ENCODE data around the gene NSMF.

The NSMF gene, protein sequence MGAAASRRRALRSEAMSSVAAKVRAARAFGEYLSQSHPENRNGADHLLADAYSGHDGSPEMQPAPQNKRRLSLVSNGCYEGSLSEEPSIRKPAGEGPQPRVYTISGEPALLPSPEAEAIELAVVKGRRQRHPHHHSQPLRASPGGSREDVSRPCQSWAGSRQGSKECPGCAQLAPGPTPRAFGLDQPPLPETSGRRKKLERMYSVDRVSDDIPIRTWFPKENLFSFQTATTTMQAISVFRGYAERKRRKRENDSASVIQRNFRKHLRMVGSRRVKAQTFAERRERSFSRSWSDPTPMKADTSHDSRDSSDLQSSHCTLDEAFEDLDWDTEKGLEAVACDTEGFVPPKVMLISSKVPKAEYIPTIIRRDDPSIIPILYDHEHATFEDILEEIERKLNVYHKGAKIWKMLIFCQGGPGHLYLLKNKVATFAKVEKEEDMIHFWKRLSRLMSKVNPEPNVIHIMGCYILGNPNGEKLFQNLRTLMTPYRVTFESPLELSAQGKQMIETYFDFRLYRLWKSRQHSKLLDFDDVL

DNA sequence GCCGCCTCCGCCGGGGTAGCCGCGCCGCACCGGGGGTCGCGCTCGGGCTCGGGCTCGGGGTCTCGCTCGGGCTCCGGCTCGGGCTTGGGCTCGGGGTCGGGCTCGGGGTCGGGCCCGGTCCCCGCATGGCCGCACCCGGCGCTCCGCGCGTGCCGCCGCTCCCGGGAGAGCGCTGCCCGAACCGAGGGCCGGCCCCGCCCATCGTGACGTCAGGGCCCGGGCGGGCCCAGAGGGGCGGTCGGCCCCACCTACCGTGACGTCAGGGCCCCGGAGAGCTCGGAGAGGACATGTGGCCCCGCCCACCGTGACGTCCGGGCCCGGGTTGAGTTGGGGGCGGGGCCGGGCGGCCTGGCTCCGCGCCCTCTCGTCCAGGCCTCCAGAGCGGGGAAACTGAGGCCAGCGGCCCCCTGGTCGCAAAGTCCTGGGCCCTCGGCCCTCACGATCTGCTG lies at the start of gene NSMF:
Gene NSMF, minus strand, starts transcription at position 183 of the 449 bp plus-strand sequence. CDS start 232 bp downstream, outside the sequence.
- FAIRE-seq = no peak

DNA sequence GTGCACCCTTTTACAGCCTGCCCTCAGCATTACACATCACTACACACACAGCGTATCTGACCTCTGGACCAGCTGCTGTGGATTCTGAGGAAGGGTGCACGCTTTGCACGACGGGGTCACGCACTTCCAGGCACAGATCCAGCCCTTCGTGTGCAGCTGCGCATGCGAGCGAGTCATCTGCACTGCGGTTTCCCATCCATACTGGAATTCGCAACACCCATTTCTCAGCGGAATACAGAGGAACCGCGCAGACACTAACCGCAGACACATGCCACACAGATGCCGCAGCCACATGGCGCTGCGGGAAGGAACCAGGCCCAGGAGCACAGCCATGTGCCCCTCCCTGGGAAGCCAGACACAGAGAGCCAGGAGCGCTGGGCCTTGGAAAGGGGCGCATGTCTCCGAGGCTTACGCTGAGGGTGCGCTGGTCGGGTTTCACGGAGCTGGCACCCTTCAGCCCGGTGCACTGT lies 47.6 kb upstream of the NSMF start:
- FAIRE-seq = no peak

DNA sequence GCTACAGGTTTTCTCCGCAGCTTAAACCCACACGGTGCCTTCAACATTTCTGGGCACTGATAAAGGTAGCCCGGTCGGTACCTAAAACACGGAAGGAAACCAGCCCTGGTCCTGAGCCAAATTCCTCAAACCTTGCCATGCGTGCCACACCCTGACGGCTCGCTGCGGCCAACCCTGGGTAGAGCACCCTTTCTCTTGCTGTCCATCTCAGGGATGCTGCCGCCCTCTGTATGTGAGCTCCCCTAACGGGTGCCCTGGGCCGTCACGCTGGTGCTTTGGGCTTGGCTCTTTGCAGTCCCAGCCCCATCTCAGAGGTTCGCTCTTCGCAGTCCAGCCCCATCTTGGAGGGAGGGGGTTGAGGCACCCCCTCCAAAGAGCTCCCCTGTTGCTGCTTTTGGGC lies 47.1 kb upstream of the NSMF start:
- FAIRE-seq = no peak

DNA sequence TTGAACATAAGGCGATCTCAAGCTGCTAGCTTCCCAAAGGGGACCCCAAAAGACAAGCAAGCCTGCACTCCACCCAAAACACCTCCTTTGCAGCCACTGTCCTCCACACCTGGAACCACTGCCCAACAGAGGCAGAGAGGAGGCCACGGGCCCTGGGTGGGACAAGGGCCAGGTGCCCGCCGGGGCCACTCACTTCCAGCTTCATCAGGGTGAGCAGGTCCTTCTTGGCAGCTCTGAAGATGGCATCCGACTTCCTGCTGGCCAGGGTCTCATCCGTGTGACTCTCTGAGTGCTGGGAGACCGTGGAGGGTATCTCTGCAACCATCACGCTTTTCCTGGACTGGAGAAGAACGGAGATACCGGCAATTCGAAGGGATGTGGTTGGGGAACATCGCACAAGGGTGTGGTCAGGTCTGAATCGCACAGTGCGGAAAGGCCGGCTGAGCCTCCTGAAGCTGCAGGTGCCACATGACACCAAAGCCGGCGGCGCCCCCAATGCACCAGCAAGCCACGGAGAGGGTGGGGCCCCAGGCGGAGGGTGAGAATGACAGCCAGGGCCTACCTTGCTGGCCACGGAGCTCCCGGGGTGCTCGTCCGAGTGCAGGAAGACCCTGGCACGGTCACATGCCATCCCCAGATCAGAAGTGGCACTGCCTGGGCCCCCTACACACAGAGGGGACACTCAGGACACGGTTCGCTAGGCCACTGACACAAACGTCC lies 46.4 kb upstream of the NSMF start:
- no peak for FAIRE-seq

DNA sequence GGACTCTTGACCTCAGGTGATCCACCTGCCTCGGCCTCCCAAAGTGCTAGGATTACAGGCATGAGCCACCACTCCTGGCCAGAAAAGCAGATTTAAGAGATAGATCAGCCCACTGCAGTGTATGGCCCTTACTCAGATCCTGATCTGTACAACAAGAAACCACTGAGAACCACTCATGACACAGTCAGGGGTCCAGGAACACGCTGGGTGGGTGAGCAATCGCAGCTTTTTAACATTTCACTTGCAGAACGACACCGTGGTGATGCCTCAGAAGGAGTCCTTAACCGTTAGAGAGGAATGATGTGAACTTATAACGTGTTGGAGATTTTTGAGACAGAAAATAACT lies 45.3 kb upstream of the NSMF start:
- no peak for FAIRE-seq

DNA sequence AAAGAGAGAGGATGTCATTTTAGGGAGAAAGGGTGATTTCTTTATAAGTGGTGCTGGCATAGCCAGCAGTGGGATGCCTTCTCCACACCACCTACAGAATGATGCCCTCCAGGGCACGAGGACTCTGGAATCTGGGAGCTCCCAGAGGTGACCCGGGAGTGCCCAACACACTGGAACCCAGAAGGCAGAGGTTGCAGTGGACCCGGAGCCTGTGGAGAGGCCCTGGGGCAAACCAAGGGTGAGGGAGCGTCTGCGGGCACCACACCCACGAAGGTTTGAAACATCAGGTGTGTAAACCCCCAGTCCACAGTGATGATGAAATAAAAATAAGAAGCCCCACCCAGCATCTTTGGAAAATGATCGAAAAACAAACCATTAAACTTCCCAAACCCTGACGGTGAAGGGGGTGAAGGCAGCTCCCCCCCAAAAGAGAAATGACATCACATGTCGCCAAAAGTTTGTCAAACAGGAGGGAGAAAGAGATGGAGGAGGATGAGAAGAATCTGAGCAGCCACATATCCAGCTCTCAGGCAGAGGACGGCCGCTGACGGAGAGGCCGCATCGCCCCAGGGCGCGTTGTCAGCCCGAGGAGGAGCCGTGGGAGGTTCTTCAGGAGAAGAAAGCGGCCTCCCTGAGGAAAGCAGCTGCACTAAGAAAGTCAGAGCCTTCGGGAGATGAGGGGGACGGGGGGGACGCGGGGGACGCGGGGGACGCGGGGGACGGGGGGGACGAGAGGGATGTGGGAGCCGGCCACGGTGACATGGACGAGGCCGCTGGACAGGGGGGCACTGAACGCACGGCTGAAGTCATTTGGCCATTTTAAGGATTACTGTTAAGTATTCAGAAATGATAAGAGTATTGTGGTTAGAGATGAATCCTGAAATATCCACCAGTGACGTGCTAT lies 43.1 kb upstream of the NSMF start:
- no peak for FAIRE-seq

DNA sequence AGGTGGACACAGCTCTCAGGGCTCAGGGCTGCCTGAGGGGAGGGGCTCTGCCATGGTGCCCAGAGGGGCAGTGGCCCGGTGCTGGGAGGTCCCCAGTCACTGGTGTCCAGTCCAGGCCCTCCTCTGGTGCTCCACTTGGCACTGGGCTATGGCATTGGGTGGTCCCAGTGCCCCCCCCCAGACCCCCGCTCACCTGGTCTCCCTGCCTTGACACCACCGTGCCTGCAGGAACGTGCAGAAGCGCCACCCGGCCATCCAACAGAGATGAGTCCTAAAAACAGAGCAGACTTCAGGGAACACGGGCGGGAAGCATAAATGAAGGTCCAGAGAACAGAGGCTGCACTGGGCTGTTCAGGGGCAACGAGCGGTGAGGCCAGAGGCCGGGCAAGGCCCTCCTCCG lies 42.3 kb upstream of the NSMF start:
- no peak for FAIRE-seq

DNA sequence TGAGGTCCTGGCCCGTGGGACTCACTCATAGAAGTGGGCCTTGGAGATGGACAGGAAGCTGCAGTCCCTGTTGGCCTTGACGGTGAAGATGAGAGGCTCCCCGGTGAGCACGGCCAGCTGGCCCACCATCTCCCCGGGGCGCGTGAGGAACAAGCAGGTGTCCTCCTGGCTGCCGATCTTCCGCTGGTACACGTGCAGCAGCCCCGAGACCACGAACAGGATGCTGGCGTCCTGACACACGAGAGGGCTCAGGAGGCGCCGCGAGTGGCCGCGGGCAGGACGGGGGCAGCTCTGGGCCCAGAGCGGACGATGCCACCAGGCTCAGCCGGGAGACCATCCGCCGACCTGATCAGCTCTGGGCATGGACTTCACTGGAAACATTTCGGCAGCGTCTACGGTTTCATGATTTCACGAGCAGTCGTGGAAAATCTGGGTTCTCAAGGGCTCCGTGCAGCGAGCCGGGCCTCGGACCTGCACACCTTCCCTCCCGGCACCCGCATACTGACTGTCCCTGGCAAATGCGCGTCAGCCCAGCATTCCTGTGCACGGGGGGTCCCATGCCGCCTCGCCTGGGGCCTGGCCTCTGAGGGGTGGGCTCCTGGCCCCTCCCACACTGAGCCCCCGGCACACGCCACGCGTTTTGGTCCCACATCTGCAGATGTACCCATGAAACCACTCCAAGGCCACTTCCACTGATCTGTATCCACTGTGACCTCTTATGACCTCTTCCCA lies 41.7 kb upstream of the NSMF start:
- FAIRE-seq = no peak

DNA sequence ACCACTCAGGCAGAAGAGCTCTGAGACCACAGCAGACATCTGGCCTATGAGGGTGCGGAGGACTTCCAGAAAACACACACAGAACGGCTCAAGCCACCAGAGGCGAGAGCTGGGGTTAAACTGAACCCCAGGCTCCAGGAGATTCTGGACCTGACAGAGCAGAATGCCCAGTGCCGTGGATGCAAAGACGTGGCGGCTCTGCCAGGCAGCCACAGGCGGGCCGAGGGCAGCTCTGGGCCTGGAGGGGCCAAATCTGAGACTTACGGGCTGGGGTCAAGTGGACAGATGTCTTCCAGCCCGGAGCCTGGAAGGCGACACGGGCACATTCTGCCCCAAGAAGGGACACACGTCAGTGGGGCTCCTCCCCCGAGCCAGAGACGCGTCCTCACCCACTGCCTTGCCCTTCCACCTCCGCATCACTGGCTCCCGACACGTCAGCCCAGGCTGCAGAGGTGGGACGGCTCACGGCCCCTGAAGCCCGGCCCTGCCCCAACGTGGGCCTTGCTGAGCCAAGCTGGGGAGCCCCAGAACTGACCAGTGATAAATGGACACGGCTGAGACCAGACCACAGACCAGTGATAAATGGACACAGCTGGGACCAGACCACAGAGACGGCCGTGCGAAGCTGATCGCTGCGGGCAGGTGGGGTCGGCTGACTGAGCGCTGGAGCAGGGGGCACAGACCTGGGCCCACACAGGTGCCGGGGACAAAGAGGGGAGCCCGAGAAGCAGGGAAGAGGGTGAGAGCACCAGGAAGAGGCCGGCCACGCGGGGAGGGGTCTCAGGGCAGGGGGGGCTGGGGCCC lies 40.9 kb upstream of the NSMF start:
- no peak for FAIRE-seq

DNA sequence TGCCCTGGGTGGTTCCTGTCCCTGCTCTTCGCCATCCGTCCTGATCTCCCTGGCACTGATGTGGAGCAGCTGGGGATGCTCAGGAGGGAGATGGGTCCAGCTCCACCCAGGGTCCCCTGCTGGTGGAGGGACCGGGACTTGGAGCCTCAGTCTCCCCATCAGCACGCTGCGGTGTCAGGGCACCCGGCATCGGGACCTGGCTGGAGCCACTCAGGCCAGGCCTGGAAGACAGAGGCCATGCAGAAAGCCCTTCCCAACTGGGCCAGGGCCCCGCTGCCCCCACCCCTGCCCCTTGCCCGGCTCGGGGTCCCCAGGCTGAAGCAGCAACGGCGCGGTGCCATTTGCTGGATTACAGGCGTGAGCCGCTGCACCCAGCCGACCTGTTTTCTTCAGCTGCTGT lies 40.3 kb upstream of the NSMF start:
- FAIRE-seq = no peak

DNA sequence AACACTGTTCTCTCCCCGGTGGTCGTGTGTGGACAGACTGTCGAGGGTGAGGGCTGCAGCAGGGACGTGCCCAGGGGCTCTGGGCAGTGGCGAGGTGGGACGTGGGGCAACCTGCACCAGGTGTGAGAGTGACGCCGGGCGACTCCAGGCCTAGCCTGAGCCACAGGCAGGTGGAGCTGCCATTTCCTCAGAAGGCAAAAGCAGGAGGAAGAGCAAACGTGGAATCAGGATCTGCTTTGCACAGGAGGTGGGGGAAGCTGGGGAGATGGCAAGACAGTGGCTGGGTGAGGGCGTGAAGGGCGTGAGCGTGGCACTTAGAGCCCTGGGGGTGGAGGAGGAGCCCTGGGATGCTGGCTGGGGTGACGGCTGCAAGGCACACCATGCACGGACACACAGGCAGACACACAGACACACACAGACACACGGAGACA lies 39.6 kb upstream of the NSMF start:
- no peak for FAIRE-seq

DNA sequence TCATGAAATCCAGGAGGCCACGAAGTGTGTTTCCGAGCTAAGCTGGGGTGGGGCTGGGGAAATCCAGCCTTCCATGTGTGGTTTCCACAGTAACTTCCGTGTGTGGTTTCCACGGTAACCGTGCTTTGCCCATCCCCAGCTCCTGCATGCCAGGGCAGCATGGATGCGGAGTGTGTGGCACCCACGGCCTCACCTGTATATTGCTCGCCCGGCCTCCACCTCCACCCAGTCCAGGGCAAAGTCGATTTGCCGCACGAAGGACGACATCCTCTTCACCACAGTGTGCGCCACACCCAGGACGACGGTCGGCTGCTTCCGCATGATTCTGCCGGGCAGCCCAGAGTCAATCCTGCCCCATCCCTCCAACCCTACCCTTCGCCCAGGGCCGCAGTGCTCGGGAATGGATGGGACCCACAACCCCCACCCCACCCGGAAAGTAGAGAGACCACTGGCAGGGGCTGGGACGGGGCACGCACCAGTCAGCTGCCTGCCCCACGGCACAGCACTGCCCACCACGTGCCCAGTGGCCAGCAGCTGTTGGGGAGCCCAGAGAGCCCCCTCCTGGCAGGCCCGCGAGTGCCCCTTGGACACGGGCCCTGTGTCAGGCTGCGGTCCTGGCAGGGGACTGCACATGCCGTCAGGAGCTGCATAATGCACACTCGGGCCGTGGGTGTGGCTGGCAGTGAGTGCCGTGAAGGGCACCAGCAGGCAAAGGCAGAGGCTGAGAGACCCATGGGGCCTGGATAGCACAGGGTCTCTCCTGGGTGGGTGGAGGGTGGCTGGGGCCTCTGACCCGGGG lies 39.0 kb upstream of the NSMF start:
- no peak for FAIRE-seq

DNA sequence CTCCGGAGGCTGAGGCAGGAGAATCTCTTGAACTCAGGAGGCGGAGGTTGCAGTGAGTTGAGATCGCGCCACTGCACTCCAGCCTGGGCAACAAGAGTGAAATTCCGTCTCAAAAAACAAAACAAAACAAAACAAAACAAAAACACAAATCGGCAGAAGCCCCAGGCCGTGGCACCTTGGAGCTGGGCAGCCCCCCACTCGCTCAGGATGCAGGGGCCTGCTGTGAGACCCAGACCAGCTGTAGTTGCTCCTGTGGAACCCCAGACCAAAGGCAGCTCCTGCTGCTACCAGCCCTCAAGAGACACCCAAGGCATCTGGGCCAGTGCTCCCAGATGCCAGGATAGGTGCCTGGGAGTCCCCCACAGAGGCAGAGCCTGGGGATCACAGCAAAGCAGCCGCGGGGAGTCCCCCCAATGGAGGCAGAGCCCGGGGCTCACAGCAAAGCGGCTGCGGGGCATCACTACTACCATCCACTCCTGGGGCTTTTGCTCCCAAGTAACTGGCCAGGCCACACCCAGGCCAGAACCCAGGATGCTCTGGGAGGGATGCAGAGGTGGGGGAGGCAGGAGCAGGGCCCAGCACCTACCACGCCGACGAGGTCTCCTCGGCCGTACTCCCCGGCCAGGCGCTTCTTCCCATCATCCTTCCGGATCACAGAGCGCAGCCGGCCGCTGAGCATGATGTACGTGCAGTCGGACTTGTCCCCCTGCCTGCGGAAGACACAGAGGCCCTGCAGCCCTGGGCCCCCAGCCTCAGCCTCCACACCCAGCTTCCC lies 37.7 kb upstream of the NSMF start:
- FAIRE-seq = no peak

DNA sequence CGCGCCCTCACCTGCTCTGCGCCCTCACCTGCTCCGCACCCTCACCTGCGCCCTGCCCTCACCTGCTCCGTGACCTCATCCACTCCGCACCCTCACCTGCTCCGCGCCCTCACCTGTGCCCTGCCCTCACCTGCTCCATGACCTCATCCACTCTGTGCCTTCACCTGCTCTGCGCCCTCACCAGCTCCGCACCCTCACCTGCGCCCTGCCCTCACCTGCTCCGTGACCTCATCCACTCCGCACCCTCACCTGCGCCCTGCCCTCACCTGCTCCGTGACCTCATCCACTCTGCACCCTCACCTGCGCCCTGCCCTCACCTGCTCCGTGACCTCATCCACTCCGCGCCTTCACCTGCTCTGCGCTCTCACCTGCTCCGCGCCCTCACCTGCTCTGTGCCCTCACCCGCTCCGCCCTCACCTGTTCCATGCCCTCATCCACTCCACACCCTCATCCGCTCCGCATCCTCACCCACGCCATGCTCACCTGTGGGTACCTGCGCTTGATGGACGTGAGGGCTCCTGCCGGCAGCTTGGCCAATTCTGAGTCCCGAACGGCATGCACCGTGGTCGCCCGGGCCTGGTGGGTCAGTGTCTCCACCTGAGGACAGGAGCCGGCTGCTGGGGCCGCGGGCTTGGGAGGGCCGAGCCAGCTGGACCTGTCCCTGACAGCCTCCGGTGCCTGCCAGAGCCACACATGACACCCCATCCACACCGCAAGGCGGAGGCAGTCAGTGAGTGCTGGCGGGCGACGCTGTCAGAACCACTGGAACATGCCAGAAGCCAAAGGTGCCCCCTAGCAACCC lies 35.6 kb upstream of the NSMF start:
- FAIRE-seq = no peak

DNA sequence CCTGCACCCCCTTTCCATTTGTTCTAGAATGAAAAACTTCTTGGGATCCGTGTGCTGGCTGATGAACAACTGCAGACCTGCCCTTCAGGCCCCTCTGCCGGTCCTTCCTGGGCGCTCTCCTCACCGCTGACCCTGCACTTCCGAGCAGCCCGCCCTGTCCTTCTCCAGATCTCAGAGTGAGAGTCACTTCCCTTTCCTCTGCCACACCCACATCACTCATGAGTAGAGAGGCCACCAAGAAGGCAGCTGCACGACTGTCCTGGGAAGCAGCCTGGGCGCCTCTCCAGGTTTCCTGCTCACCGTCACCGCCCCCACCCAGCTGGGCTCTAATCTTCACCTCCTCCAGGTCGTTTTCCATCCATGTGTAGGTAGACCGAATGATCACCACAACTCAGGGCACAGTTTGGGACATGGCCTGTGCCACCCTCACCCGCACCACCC lies 35.0 kb upstream of the NSMF start:
- no peak for FAIRE-seq

DNA sequence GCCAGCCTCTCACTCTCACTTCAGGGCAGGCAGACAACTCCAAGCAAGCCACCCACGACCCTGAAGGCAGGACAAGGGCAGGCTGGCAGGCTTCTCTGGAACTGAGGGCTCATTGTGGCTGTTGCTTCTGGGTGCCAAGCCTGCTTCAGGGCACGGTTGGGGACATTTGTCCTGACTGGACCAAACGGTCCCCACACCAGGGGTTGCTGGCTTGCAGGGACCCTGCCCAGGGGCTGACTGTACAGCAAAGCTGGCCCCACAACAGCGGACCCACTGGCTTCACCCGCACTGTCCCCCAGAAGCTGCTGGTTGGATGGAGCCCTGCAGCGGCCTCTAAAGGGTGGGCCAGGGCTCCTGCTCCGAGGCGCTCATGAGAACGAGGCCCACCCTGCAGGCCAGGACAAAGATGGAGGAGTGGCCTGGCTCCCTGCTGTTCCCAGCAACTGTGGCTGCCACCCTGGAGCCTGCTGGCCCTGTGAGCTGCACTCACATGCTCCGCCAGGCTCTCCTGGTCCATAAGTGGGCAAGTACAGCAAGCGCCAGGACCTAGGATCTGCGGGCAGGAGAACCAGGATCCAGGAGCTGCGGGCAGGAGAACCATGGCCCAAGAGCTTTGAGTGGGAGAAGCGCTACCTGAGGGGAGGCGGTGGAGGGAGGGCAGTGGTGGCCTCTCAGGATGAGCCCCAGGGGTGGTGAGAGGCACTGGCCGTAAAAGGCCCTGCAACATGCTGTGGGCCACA lies 34.4 kb upstream of the NSMF start:
- FAIRE-seq = no peak

DNA sequence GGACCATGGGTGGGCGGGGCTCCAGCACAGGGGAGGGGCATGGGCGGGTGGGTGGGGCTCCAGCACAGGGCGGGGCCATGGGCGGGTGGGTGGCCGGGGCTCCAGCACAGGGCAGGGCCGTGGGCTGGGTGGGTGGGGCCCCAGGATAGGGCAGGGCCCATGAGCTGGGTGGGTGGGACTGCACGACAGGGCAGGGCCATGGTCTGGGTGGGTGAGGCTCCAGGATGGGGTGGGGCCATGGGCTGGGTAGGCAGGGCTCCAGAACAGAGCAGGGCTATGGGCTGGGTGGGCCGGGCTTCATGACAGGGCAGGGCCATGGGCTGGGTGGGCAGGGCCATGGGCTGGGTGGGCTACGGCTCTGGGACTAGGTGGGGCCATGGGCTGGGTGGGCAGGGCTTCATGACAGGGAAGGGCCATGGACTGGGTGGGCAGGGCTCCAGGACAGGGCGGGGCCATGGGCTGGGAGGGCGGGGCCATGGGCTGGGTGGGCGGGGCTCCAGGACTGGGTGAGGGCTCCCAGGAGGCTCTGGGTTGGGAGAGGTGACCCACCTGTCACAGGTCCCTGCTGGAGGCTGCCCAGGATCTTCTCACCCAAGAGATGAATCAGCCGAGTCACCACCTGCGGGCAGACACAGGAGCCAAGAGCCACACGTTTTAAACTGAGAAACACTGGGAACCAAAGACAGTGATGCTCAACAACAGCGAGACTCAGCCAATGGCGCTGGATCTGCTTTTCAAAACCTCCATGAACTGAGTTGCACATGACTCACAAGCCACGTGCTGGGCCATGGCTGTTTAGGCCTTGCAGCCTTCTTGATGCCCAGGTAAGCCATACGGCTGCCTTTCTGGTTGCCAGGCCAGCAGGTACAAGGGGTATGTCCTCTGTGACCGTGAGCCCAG lies 33.6 kb upstream of the NSMF start:
- FAIRE-seq = no peak
